Fibroblast of the aortic adventitia (primary cell): Measurements from ENCODE around the gene SRD5A1. TPM values are rescaled to one million over a fixed set of nuclear protein-coding genes. Genes with fewer than 3 reads are reported as not detected.

ENCODE experiments used
- DNase-seq: peaks from one replicate; pipeline ENCODE4 v3.0.0-alpha.2; 2010; ENCODE audit warnings: low read depth
- H3K4me3 ChIP-seq: 2 replicates; pipeline ENCODE4 v1.5.1; 2011; ENCODE audit warnings: low read depth, mild to moderate bottlenecking, control low read depth, low read length, moderate library complexity
- total RNA-seq: library from RNA; depleted of rRNA; stranded (reverse); fragments of >200 nt; gene quantifications from 2 replicates; pipeline ENCODE4 v1.2.3, GENCODE V29; 2012; ENCODE audit warnings: low replicate concordance
- TF ChIP-seq, protein P1 (sequence below): IDR thresholded peaks from 2 replicates; pipeline ENCODE4 v1.5.1; 2011; ENCODE audit warnings: mild to moderate bottlenecking, low read length, control low read depth, inconsistent platforms; ENCODE audit not compliant: insufficient read depth

SRD5A1 gene
- total RNA-seq, 1 donor: 12.0 TPM

DNA sequence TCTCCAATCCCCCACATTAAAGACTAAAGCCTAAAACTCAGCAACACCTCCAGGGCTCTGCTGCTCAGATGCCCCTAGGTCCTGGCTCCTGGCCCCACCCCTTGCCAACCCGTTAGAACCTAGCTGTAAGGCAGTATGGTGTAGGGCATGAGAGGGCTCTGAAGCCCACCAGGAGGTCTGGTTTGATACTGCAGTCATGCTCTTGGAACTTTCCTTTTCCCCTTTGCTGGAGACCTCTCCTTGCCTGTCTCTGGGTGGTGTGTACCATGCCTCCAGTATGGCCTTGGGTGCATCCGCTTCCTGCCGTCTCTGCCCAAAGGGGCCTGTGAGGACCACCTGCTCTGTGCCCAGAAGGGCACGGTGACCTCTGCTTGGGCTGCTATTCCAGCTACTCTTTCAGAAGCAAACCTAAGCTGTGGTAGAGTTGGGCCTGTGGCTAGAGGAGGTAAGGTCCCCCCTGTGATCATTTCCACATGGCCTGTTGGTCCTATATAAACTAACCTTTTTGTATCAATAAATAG is 83.4 kb downstream of the SRD5A1 start:
- H3K4me3 ChIP-seq: peak overlapping the region; percentile 80
- no peak for DNase-seq
- TF ChIP-seq, protein P1, sequence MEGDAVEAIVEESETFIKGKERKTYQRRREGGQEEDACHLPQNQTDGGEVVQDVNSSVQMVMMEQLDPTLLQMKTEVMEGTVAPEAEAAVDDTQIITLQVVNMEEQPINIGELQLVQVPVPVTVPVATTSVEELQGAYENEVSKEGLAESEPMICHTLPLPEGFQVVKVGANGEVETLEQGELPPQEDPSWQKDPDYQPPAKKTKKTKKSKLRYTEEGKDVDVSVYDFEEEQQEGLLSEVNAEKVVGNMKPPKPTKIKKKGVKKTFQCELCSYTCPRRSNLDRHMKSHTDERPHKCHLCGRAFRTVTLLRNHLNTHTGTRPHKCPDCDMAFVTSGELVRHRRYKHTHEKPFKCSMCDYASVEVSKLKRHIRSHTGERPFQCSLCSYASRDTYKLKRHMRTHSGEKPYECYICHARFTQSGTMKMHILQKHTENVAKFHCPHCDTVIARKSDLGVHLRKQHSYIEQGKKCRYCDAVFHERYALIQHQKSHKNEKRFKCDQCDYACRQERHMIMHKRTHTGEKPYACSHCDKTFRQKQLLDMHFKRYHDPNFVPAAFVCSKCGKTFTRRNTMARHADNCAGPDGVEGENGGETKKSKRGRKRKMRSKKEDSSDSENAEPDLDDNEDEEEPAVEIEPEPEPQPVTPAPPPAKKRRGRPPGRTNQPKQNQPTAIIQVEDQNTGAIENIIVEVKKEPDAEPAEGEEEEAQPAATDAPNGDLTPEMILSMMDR: no peak

DNA sequence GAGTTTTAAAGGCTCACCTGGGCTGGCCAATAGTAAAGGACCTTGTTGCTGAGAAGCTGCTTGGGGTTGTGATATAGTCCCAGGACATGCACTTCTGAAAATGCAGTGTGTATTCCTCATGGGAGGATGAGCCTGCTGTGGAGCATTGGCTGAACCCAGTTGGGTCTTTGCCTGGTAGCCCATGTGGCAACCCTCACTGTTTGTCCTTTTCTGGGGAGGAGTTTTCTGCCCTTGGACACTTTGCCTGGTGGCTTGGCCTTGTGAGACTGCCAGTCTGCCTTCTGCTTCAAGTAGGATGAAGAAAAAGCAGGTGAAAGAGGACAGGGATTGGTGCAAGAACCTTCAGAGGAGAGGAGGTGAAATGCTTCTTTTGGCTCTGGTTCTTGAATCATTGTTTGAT is 84.0 kb downstream of the SRD5A1 start:
- H3K4me3 ChIP-seq: peak overlapping the region; percentile 11
- TF ChIP-seq, protein P1: no peak
- DNase-seq: no peak

DNA sequence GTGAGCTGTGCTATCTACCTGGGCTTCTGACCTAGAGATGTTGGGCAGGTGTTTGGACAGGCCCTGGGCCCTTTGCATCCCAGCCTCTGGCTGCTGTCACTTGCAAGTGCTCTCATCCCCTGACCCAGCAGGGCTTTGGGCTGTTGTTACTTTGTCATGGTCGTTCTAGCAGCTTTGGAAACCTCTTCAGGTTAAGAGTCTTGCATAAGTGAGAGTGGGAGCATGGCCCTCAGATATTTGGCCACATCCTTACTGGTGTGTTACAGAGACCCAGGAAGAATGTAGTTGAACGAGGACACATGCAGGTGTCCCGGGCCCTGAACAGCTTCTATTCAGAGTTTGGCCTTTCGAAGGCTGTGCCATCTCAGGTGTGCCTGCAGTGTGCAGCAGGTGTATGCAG is 84.4 kb downstream of the SRD5A1 start:
- no peak for DNase-seq
- TF ChIP-seq, protein P1: no peak
- peak overlapping the region; percentile 13 for H3K4me3 ChIP-seq

DNA sequence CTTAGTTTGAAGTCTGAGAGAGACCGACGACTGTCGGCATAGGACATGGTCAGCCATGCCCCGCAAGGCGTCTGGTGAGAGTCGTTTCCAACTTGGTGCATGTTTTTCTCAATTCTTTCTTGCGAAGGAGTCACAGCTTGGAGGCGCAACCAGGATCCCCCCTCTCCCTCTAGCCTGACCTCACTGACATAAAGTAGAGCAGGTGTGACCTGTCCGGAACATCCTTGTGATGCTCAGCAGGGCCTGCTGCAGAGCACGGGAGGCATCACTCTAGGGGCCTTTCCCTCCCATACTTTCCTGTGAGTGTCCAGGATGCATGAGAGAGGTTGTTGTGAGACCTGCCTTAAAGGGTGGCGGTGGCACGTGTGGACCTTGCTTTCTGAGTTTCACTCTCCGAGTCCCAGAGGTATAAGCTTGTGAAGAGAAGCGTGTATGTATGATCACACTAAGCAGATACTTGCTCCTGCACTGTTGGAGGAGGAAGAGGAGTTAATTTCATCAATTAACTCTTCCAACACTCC is 85.0 kb downstream of the SRD5A1 start:
- peak overlapping the region; percentile 22 for H3K4me3 ChIP-seq
- TF ChIP-seq, protein P1: no peak
- DNase-seq: no peak

DNA sequence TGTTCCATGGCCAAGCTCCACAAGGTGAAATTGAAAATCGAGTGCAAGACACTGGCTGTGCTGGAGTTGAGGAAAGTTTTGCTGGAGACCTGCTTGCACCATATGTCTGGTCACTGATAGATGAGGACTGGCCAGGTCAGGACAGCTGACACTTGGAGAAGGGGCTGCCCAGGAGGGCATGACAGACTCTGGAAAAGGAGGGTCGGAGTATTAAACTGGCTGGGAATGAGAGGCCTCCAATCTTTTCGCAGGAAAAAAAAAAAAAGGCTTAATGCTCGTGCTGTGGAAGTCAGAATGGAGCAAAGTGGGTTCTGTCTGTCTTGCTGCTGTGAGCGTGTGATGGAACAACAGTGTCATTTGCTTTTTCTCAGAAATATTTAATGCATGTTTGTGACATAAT is 85.5 kb downstream of the SRD5A1 start:
- TF ChIP-seq, protein P1: no peak
- H3K4me3 ChIP-seq: no peak overlapping the region
- DNase-seq: no peak

DNA sequence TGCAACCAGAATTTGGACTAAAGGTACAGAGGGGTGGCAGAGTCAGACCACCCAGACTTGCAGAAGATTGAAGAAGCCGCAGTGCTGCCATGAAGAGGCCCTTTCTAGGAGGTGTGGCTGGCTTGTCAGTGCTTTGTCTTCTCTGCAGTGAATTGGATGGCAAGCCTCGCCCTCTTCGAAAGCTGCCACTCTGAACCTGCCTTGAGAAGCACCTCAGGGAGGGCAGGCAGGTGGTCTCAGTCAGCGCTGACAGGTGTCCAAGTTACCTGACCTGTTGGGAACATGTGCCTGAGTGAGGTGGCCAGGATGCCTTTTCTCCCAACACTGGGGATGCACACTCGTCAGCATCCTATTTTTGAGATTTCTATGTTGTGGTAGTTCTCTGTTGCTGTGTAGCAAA is 86.2 kb downstream of the SRD5A1 start:
- TF ChIP-seq, protein P1: no peak
- DNase-seq: no peak
- no peak overlapping the region for H3K4me3 ChIP-seq
